DOHH2 (cell line): ENCODE data around the gene KLHL40.

ENCODE experiments used
- H3F3A ChIP-seq: fragments of 200-600 bp; sonication (generic), shearing (Covaris generic); 2 replicates; pipeline ENCODE4 v1.6.0; 2016; ENCODE audit warnings: antibody characterized with exemption, mild to moderate bottlenecking; ENCODE audit not compliant: control insufficient read depth, insufficient read depth
- H3K27ac ChIP-seq: fragments of 200-600 bp; sonication (generic); 2 replicates; pipeline ENCODE4 v1.5.1; 2014; ENCODE audit warnings: low read depth, mild to moderate bottlenecking, low read length, moderate library complexity
- H3K27me3 ChIP-seq: fragments of 200-600 bp; sonication (generic); 2 replicates; pipeline ENCODE4 v1.6.1; 2014; ENCODE audit warnings: mild to moderate bottlenecking, low read length, mixed read lengths; ENCODE audit not compliant: control insufficient read depth
- H3K36me3 ChIP-seq: fragments of 200-600 bp; sonication (generic); 2 replicates; pipeline ENCODE4 v1.6.1; 2014; ENCODE audit warnings: mild to moderate bottlenecking, low read length, moderate library complexity, mixed read lengths; ENCODE audit not compliant: control insufficient read depth
- H3K4me1 ChIP-seq: fragments of 200-600 bp; sonication (generic); 2 replicates; pipeline ENCODE4 v1.6.1; 2014; ENCODE audit warnings: mild to moderate bottlenecking, low read length, mixed read lengths; ENCODE audit not compliant: control insufficient read depth
- H3K4me2 ChIP-seq: fragments of 200-600 bp; sonication (generic); 2 replicates; pipeline ENCODE4 v1.6.0; 2014; ENCODE audit warnings: mild to moderate bottlenecking, low read length, moderate library complexity
- H3K4me3 ChIP-seq: fragments of 200-600 bp; sonication (generic); 2 replicates; pipeline ENCODE4 v1.5.1; 2014; ENCODE audit warnings: mild to moderate bottlenecking, low read length, mixed read lengths
- H3K79me2 ChIP-seq: fragments of 200-600 bp; sonication (generic); 2 replicates; pipeline ENCODE4 v1.6.1; 2014; ENCODE audit warnings: mild to moderate bottlenecking, low read length, mixed read lengths; ENCODE audit not compliant: control insufficient read depth
- H3K9me2 ChIP-seq: fragments of 200-600 bp; sonication (generic); replicated peaks from 2 replicates; pipeline ENCODE4 v1.6.1; 2014; ENCODE audit warnings: mild to moderate bottlenecking, low read length, mixed read lengths; ENCODE audit not compliant: control insufficient read depth
- H3K9me3 ChIP-seq: fragments of 200-600 bp; sonication (generic); 2 replicates; pipeline ENCODE4 v1.6.1; 2014; ENCODE audit warnings: antibody characterized with exemption, low read length, mixed read lengths; ENCODE audit not compliant: control insufficient read depth, insufficient read depth
- H4K20me1 ChIP-seq: fragments of 200-600 bp; sonication (generic); 2 replicates; pipeline ENCODE4 v1.6.0; 2014; ENCODE audit warnings: low read depth, mild to moderate bottlenecking, antibody characterized with exemption, low read length, moderate library complexity; ENCODE audit not compliant: control insufficient read depth, insufficient read depth
- EZH2phosphoT487 ChIP-seq: fragments of 200-600 bp; sonication (generic); IDR thresholded peaks from 2 replicates; pipeline ENCODE4 v1.6.1; 2017; ENCODE audit warnings: borderline replicate concordance, mild to moderate bottlenecking, antibody characterized with exemption, low read length, moderate library complexity, mixed read lengths
- TF ChIP-seq, protein P1 (sequence below): fragments of 200-600 bp; sonication (generic); IDR thresholded peaks from one replicate; pipeline ENCODE4 v1.5.1; 2014; ENCODE audit warnings: antibody characterized with exemption, mild to moderate bottlenecking, low read depth, low read length; ENCODE audit not compliant: poor library complexity, severe bottlenecking

Gene KLHL40, protein sequence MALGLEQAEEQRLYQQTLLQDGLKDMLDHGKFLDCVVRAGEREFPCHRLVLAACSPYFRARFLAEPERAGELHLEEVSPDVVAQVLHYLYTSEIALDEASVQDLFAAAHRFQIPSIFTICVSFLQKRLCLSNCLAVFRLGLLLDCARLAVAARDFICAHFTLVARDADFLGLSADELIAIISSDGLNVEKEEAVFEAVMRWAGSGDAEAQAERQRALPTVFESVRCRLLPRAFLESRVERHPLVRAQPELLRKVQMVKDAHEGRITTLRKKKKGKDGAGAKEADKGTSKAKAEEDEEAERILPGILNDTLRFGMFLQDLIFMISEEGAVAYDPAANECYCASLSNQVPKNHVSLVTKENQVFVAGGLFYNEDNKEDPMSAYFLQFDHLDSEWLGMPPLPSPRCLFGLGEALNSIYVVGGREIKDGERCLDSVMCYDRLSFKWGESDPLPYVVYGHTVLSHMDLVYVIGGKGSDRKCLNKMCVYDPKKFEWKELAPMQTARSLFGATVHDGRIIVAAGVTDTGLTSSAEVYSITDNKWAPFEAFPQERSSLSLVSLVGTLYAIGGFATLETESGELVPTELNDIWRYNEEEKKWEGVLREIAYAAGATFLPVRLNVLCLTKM

DNA sequence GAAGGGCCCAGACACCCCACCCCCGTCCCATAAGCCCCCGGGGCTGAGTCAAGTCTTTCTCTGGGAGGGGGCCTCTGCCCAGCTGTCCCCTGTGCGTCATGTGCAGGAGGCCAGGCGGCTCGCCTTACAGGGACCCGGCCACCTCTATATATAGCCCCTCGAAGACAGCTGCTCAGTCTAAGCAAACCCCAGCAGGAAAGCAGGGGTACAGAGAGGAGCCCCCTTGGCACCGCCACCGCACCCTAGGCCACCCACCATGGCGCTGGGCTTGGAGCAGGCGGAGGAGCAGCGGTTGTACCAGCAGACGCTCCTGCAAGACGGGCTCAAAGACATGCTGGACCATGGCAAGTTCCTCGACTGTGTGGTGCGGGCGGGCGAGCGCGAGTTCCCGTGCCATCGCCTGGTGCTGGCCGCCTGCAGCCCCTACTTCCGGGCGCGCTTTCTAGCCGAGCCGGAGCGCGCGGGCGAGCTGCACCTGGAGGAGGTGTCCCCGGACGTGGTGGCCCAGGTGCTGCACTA lies at the start of gene KLHL40:
Gene KLHL40 (plus strand): TSS at position 175 of the 519 bp plus-strand sequence. CDS start 82 bp downstream, at position 257.
- H3K4me1 ChIP-seq, result no peaks in the 10 kb centered on the region
- no peak within 1 kb of the TSS for H3K4me3 ChIP-seq
- H3K27me3 ChIP-seq, result peaks cover 3% of the 10 kb centered on the region; the same call in 1 of the 2 replicates
- H4K20me1 ChIP-seq, result no peaks in the 10 kb centered on the region
- H3K27ac ChIP-seq, result no peak within 1 kb of the TSS
- no peaks in the 10 kb centered on the region for H3K9me2 ChIP-seq
- H3K36me3 ChIP-seq, result no peaks in the 10 kb centered on the region
- no peaks in the 10 kb centered on the region for H3F3A ChIP-seq
- H3K9me3 ChIP-seq, result no peaks in the 10 kb centered on the region
- TF ChIP-seq EZH2phosphoT487, result no peak
- TF ChIP-seq, protein P1, sequence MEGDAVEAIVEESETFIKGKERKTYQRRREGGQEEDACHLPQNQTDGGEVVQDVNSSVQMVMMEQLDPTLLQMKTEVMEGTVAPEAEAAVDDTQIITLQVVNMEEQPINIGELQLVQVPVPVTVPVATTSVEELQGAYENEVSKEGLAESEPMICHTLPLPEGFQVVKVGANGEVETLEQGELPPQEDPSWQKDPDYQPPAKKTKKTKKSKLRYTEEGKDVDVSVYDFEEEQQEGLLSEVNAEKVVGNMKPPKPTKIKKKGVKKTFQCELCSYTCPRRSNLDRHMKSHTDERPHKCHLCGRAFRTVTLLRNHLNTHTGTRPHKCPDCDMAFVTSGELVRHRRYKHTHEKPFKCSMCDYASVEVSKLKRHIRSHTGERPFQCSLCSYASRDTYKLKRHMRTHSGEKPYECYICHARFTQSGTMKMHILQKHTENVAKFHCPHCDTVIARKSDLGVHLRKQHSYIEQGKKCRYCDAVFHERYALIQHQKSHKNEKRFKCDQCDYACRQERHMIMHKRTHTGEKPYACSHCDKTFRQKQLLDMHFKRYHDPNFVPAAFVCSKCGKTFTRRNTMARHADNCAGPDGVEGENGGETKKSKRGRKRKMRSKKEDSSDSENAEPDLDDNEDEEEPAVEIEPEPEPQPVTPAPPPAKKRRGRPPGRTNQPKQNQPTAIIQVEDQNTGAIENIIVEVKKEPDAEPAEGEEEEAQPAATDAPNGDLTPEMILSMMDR, result no peak
- no peaks in the 10 kb centered on the region for H3K79me2 ChIP-seq
- H3K4me2 ChIP-seq, result no peak within 1 kb of the TSS

DNA sequence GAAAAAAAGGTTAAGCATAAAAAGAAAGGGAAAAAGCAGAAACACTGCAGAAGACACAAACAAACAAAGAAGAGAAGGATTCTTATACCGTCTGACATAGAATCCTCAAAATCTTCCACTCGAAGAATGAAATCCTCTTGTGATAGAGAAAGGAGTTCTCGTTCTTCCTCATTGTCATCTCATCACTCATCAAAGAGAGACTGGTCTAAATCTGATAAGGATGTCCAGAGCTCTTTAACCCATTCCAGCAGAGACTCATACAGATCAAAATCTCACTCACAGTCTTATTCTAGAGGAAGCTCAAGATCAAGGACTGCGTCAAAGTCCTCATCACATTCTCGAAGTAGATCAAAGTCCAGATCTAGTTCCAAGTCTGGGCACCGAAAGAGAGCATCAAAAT lies 48.3 kb upstream of the KLHL40 start:
- no peak overlapping the region for H3K4me2 ChIP-seq
- H3K9me3 ChIP-seq, result no peaks in the 10 kb centered on the region
- no peak overlapping the region for H3K4me3 ChIP-seq
- H3K36me3 ChIP-seq, result peaks cover 94% of the 10 kb centered on the region
- H3F3A ChIP-seq, result peaks cover 10% of the 10 kb centered on the region
- no peaks in the 10 kb centered on the region for H3K9me2 ChIP-seq
- H3K27me3 ChIP-seq, result no peaks in the 10 kb centered on the region
- H3K27ac ChIP-seq, result no peak overlapping the region
- no peaks in the 10 kb centered on the region for H3K79me2 ChIP-seq
- H3K4me1 ChIP-seq, result no peaks in the 10 kb centered on the region
- TF ChIP-seq, protein P1, result no peak
- TF ChIP-seq EZH2phosphoT487, result no peak
- H4K20me1 ChIP-seq, result 0 out of 2 replicates have a peak, but pooled peaks cover 4% of the 10 kb centered on the region

DNA sequence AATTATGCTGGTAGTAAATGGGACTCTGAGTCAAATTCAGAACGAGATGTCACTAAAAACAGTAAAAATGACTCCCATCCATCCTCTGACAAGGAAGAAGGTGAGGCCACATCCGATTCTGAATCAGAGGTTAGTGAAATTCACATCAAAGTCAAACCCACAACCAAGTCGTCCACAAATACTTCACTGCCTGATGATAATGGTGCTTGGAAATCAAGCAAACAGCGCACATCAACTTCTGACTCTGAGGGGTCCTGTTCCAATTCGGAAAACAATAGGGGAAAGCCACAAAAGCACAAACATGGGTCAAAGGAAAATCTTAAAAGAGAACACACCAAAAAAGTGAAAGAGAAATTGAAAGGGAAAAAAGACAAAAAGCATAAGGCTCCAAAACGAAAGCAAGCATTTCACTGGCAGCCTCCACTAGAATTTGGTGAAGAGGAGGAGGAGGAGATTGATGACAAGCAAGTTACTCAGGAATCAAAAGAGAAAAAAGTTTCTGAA lies 46.9 kb upstream of the KLHL40 start:
- H3K9me3 ChIP-seq, result no peaks in the 10 kb centered on the region
- no peaks in the 10 kb centered on the region for H3K79me2 ChIP-seq
- no peak overlapping the region for H3K27ac ChIP-seq
- no peak overlapping the region for H3K4me2 ChIP-seq
- peaks cover 94% of the 10 kb centered on the region for H3K36me3 ChIP-seq
- H3K4me3 ChIP-seq, result no peak overlapping the region
- peaks cover 10% of the 10 kb centered on the region for H3F3A ChIP-seq
- H3K27me3 ChIP-seq, result no peaks in the 10 kb centered on the region
- TF ChIP-seq, protein P1, result no peak
- TF ChIP-seq EZH2phosphoT487, result no peak
- H3K9me2 ChIP-seq, result no peaks in the 10 kb centered on the region
- no peaks in the 10 kb centered on the region for H3K4me1 ChIP-seq
- H4K20me1 ChIP-seq, result 0 out of 2 replicates have a peak, but pooled peaks cover 4% of the 10 kb centered on the region
